Gastroesophageal sphincter (tissue), 3 donors: ENCODE results near the gene IL15.

Source experiments
- CTCF ChIP-seq, 4 experiments: fragments of 200-600 bp in 2 of 4; fragments of 450-650 bp in 2 of 4; sonication (generic) in 1 of 4; IDR thresholded peaks; one replicate each; pipeline ENCODE4 v1.5.1; 2017 to 2019; ENCODE audit warnings: antibody characterized with exemption in 4 of 4, mild to moderate bottlenecking in 2 of 4, moderate library complexity in 2 of 4
- EP300 ChIP-seq: sonication (generic); formaldehyde crosslinking; IDR thresholded peaks from one replicate; pipeline ENCODE4 v1.6.1; 2017; ENCODE audit warnings: antibody characterized with exemption, mild to moderate bottlenecking
- POLR2A ChIP-seq, 2 donors: fragments of 450-650 bp; IDR thresholded peaks; one replicate each; pipeline ENCODE4 v1.6.1; 2017; ENCODE audit warnings: antibody characterized with exemption in 2 of 2, mild to moderate bottlenecking in 2 of 2, moderate library complexity in 1 of 2
- POLR2AphosphoS5 ChIP-seq: sonication (generic); formaldehyde crosslinking; IDR thresholded peaks from one replicate; pipeline ENCODE4 v1.6.1; 2017; ENCODE audit warnings: antibody characterized with exemption

GRCh38 chr4:141727420-141727819 is 91.0 kb downstream of the IL15 start:
- TF ChIP-seq POLR2A (IDR thresholded peaks at IDR 0.05) (no peak), CTCF (IDR thresholded peaks at IDR 0.05) (no peak), POLR2AphosphoS5 (no peak), EP300 (no peak)
